ENCODE results near the gene MYO3B.
"Not testable (repeated sequence)": the region's sequence is repeated elsewhere in the genome, so short reads cannot be mapped to it uniquely, and the experiment has no call there.

The MYO3B gene

DNA sequence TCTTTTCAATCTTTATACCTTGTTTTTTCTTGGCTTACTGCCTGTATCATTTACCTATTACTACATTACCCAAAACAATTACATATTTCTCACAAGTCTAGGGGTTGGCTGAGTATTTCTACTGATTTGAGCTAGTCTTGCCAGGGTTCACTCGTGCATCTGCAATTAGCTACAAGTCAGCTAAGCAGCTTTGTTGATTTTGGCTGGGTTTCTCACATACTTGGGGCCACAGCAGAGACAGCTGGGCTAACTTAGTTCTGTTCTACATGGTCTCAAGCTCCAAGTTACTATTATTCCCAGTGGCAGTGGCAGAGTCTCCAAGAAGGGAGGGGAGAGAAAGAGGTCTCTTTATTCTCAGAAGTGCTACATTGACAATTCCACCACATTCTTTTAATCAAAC, 482.5 kb downstream of the MYO3B start:
- no peak for DNase-seq

DNA sequence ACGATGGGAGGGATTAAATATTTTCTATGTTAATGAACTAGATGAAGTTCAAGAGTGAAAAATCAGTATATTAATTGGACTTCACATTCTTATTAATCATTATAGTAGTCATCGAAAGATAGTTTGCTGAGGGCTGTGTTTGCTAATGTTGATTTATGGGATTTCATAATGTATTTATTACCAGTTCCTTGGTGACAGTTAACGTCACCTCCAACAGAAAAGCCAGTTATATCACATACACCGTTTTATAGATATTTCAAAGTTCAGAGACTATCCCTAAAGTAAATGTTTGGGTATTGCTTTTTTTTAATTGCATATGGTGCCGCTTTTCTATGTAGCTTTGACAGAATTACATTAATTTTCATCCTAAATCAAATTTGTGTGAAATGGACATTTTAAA, 487.8 kb downstream of the MYO3B start:
- DNase-seq = no peak

DNA sequence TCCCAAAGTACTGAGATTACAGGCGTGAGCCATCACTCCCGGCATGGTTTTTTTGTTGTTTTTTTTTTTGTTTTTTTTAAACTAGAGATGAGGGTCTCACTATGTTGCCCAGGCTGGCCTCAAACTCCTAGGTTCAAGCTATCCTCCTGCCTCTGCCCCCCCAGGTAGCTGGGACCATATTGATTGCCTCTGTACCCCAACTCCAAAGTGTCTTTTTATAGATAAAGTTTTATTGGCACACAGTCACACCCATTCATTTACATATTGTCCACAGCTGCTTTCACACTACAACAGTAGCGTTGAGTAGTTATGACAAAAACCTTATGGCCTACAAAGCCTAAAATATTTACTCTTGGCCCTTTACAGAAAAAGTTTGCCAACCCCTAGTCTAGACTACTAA, 492.0 kb downstream of the MYO3B start:
- no peak for DNase-seq

- DNase-seq = no peak
Measured at GRCh38 chr2:170670651-170671050, 492.7 kb downstream of the MYO3B start.

DNA sequence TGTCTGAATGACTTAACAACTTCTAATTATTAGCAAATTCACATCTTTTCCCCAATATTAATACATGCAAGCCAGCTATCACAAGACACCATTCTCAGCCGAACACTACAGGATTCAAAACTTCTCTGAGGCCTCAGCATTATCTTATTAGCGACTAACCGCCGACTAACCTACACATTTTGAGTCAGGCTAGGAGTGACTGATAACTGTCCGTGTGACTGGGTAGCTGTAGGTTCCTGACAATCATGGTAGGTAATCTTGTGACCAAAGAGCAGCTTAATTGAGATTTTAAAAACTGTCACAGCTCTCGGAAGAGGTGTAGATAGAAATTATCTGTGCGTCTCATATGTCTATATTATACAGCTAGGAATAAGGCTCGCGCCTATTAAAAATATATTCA, 493.1 kb downstream of the MYO3B start:
- no peak for DNase-seq

DNA sequence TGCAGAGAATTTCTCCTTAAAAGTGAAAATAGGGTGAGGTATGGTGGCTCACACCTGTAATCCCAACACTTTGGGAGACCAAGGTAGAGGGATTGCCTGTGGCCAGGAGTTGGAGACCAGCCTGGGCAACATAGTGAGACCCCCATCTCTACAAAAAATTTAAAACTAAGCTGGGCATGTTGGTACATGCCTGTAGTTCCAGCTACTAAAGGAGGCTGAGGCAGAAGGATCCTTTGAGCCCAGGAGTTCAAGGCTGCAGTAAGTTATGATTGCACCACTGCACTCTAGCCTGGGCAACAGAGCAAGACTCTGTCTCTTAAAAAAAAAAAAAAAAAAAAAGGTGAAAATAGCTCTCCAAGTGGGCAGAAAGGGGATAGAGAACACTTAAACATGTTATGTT, 496.3 kb downstream of the MYO3B start:
- DNase-seq = not testable (repeated sequence)

GRCh38 chr2:170675701-170676100, 497.8 kb downstream of the MYO3B start:
- no peak for DNase-seq

GRCh38 chr2:170679607-170680079, 501.7 kb downstream of the MYO3B start:
- no peak for DNase-seq

DNA sequence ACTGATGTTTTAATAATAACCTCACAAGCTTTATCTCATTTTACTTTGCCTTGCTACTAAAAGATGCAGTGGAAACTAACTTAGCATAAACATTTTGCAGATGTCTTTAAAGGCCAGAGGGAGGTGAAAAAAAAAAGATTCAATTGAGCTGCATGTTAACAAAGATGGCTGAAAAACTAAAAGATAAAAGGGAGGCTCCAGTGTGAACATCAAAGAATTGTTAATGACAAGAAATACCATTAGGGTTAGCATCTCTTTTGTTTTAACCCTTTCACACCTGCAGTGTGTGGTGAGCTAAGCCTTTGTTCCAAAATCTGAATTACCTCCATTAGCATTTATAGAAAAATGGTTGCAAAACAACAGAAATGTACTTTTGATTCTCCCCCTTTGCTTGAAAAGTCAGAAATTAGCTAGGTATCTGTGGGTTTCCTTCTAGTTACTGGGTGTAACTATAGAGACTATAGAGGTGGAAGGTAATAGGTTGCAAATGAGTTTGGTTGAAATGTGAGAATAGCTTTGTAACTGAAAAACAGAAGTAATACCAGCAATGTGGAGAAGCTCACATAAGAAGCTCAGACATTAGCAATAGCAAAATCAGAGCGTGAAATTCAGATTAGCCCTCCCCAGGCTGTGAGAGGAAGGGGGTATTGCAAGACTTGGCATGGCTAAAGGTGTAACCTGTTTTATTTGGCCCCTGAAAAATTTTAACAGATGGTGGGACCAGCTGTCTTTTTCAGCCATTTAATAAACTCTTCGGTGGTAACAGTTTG, 502.4 kb downstream of the MYO3B start:
- DNase-seq = no peak

- DNase-seq = no peak
Measured at GRCh38 chr2:170681311-170681710, 503.4 kb downstream of the MYO3B start.

- DNase-seq = no peak
Measured at GRCh38 chr2:170685591-170685990, 507.6 kb downstream of the MYO3B start.

DNA sequence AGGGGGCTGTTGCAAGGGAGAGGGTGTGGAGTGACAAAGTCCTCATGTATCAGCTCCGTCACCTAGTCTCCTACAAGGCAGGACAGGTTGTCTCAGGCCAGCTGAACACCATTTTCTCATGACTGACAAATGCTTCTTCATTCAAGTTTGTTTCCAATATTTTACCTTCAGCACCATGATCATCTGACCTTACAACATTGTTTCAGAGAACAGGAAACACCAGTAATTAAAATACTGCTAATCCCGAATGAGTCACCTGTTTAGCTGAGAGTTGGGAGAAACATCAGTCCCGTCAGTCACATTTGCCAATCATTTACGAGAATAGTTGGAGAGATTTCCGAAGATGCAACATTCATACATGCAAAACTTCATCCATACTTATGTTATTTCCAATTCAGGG, 511.5 kb downstream of the MYO3B start:
- DNase-seq = no peak

GRCh38 chr2:170690640-170691039, 512.7 kb downstream of the MYO3B start:
- DNase-seq = no peak

- DNase-seq = no peak
Measured at GRCh38 chr2:170694316-170694715, 516.4 kb downstream of the MYO3B start.

DNA sequence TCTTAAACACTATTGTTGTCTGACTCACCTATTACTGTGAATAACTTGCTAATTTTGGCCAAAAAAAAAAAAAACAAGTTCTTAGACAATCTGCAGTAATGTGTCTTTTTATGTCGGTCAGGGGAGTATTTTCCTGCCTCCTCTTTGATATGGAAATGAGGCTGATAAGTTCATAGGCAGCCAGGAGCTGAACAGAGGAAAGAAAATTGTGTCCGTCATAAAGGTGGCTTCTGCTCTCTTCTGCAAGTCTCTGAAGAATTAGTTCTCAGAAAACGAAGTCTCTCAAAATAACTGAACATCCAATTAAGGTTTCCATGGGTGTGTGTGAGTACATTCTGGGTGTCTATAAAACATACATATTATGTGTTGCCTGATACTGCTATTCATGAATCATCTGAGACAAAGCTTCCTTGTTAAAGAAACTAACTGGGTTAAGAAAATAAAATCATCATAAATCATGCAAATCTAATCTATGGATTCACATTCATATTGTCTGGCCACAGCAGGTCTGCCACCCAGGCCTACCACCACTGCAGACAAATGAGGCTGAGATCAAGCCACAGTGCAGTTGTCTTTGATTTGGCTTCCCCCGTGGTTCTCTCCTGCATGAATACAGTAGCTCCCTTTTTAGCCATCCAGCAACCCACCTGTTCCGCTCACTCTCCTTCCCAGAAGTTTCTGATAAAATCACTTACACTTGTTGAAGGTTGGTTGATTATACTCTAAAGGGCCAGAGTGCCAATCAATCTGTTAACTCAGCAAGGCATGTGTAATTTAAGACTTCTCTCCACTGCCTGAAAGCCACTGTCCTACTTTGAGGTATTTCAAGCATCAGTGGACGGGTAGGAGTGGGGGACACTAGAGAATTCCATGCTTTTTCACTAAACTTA, 517.8 kb downstream of the MYO3B start:
- DNase-seq = no peak

DNA sequence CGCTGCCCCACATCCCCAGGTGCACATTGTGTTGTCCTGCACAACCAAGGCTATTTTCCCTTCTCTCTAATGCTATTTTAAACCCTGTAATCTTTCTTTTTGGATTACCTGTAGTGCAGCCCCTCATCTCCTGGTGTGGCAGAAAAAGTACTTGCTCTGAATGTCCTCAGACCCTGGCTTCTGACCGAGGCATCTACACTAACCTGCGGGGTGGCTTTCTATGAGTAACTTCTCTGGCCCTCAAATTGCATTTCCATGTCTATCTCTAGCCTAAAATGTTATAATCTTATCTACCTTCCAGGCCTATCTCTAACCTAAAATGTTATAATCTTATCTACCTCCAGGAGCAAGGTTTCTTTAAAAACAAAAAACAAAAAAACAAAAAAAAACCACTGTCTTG, 519.0 kb downstream of the MYO3B start:
- no peak for DNase-seq

DNA sequence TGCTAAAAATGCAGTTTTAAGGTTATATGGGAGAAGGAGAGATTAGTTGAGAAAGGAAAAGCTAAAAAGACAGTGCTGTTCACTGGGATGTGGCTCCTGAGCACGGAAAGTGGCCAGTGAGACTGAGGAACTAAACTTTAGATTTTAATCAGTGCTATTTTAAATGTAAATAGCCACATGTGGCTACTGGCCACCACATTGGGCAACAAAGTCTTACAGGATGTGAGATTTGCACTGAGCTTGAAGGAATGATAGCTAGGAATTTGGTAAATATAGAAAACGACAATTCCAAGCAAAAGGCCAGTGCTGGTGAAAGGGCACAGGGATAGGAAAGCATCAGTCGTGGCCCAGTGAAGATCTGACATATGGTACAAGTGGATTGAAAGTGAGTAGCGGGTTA, 523.1 kb downstream of the MYO3B start:
- no peak for DNase-seq

DNA sequence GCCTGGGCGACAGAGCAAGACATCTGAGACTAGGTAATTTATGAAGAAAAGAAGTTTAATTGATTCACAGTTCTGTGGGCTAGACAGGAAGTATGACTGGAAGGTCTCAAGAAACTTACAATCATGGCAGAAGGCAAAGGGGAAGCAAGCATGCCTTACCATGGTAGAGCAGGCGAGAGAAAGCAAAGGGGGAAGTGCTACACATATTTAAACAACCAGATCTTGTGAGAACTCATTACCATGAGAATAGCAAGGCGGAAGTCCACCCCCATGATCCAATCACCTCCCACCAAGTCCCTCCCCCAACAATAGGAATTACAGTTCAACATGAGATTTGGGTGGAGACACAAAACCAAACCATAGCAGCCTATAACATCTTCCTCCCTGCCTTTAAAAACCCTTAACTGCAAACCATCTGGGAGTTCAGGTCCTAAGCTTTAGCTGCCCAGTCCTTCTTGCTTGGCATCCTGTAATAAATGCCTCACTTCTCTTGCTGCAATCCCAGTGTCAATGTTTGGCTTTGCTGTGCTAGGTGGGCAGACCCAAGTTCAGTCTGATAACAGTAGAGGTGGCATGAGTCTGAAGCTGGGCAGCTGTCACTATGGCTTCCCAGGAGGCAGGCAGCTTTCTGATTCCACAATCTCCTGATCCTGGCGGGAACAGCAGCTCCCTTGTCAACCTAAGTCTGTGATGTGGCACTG, 526.0 kb downstream of the MYO3B start:
- DNase-seq = no peak
